Measurements from ENCODE around the gene ZEB2.

GRCh38 chr2:144356402-144356801 lies 163.5 kb downstream of the ZEB2 start:
- TF ChIP-seq CTCF (IDR thresholded peaks at IDR 0.05; ENCODE audit: low read depth, low read length, missing input control), result no peak
- no peak for TF ChIP-seq ZBTB33 (IDR thresholded peaks at IDR 0.05)
- no peak for TF ChIP-seq MAX (IDR thresholded peaks at IDR 0.05)
- TF ChIP-seq HNF4A (conservative IDR thresholded peaks at IDR 0.05), result no peak
- no peak for TF ChIP-seq EGR1 (IDR thresholded peaks at IDR 0.05; ENCODE audit: low read depth in 2 of 2)
- no peak for TF ChIP-seq TAF1 (conservative IDR thresholded peaks at IDR 0.05)
- TF ChIP-seq YY1 (IDR thresholded peaks at IDR 0.05), result no peak
- no peak for TF ChIP-seq ATF3 (IDR thresholded peaks at IDR 0.05)
